Fibroblast of lung (primary cell): ENCODE data around the gene C10orf71.

Experiments used
- EZH2 ChIP-seq: IDR thresholded peaks from 2 replicates; pipeline ENCODE4 v1.5.1; 2012; ENCODE audit warnings: low read length, control low read depth, mild to moderate bottlenecking; ENCODE audit errors: missing control alignments
- TF ChIP-seq, protein P1 (sequence below), 2 donors: IDR thresholded peaks in 1 of 2; conservative IDR thresholded peaks in 1 of 2; 1 replicate in 1 of 2; 2 replicates in 1 of 2; pipeline ENCODE4 v1.5.1; 2011 to 2012; ENCODE audit warnings: low read length in 2 of 2, control low read depth in 1 of 2, inconsistent platforms in 1 of 2, low read depth in 1 of 2, mild to moderate bottlenecking in 1 of 2

DNA sequence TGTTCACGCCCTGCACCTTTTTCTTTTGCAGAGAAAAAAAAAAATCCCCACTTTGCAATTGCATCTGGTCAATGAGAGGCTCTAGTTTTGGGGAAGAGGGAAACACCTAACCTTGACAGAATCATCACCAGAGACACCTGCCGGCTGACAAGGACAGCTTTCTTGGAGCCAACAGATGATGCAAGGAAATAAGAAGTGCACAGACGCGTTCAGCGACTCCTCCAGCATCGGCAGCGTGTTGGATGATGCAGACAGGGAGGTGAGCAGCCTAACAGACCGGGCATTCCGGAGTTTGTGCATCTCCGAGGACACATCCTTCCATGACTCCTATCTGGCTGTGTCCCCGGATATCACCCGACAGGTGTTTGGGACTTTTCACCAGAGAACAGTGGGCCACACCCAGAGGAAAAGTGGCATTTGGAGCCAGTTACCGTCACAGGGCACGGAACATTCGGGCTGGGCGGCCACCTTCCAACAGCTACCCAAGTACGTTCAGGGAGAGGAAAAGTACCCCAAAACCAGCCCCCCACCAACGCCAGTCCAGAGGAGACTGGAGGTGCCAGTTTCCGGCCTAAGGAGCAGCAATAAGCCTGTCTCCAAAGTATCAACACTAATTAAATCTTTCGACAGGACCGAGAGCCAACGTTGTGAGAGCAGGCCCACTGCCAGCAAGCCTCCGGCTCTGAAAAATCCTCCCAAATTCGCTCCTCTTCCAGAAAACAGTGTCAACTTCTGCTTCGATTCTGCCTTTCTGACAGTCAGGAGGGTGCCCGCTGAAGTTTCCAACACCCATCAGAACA is 23.6 kb downstream of the C10orf71 start:
- TF ChIP-seq, protein P1, sequence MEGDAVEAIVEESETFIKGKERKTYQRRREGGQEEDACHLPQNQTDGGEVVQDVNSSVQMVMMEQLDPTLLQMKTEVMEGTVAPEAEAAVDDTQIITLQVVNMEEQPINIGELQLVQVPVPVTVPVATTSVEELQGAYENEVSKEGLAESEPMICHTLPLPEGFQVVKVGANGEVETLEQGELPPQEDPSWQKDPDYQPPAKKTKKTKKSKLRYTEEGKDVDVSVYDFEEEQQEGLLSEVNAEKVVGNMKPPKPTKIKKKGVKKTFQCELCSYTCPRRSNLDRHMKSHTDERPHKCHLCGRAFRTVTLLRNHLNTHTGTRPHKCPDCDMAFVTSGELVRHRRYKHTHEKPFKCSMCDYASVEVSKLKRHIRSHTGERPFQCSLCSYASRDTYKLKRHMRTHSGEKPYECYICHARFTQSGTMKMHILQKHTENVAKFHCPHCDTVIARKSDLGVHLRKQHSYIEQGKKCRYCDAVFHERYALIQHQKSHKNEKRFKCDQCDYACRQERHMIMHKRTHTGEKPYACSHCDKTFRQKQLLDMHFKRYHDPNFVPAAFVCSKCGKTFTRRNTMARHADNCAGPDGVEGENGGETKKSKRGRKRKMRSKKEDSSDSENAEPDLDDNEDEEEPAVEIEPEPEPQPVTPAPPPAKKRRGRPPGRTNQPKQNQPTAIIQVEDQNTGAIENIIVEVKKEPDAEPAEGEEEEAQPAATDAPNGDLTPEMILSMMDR (conservative IDR thresholded peaks at IDR 0.05 in 1 of 2, IDR thresholded peaks at IDR 0.05 in 1 of 2; ENCODE audit: low read depth in 1 of 2, low read length in 2 of 2), result no peak
- no peak for TF ChIP-seq EZH2
